OCI-LY7 (cell line): ENCODE measurements around the gene RPL38. TPM values are rescaled to one million over a fixed set of nuclear protein-coding genes. Genes with fewer than 3 reads are reported as not detected.

ENCODE experiments used
- BruUV-seq: library from RNA; stranded (reverse); fragments of 400-500 nt; replicated peaks from 2 replicates; lab custom pipeline; 2021; lab: Mats Ljungman, UMichigan
- CTCF ChIA-PET: fragments of 300-600 bp; sonication (Branson Sonifier 250); formaldehyde crosslinking; loops from one replicate; lab custom pipeline; 2022; ENCODE audit warnings: antibody characterized with exemption; ENCODE audit not compliant: unreplicated experiment; lab: Charles Lee
- POLR2A ChIA-PET: fragments of 300-600 bp; sonication (Branson Sonifier 250); formaldehyde crosslinking; loops from one replicate; lab custom pipeline; 2022; ENCODE audit warnings: antibody characterized with exemption; lab: Charles Lee
- DNase-seq: peaks from one replicate; pipeline ENCODE4 v3.0.0-alpha.2; 2015; ENCODE audit warnings: low spot score
- H2AFZ ChIP-seq: fragments of 200-600 bp; sonication (generic), shearing (Covaris generic); 2 replicates; pipeline ENCODE4 v1.6.1; 2014; ENCODE audit warnings: mild to moderate bottlenecking, antibody characterized with exemption, low read length, moderate library complexity
- H3K27ac ChIP-seq: fragments of 200-600 bp; sonication (generic); 2 replicates; pipeline ENCODE4 v1.5.1; 2014; ENCODE audit warnings: mixed run types, low read depth, mild to moderate bottlenecking, moderate library complexity, low read length, inconsistent platforms; ENCODE audit not compliant: poor library complexity, severe bottlenecking
- H3K36me3 ChIP-seq: fragments of 200-600 bp; sonication (generic); 2 replicates; pipeline ENCODE4 v1.6.1; 2014; ENCODE audit warnings: mild to moderate bottlenecking, antibody characterized with exemption, low read length, moderate library complexity, mixed read lengths; ENCODE audit not compliant: insufficient read depth
- H3K4me1 ChIP-seq: fragments of 200-600 bp; sonication (generic); 2 replicates; pipeline ENCODE4 v1.5.1; 2014; ENCODE audit warnings: mild to moderate bottlenecking, low read length; ENCODE audit not compliant: insufficient read depth, poor library complexity, severe bottlenecking
- H3K4me2 ChIP-seq: fragments of 200-600 bp; sonication (generic); 2 replicates; pipeline ENCODE4 v1.6.1; 2014; ENCODE audit warnings: mild to moderate bottlenecking, low read length
- H3K4me3 ChIP-seq: fragments of 200-600 bp; sonication (generic); 2 replicates; pipeline ENCODE4 v1.5.1; 2014; ENCODE audit warnings: mild to moderate bottlenecking, low read depth, low read length; ENCODE audit not compliant: poor library complexity, severe bottlenecking
- H3K79me2 ChIP-seq: fragments of 200-600 bp; sonication (generic); 2 replicates; pipeline ENCODE4 v1.6.1; 2016; ENCODE audit warnings: low read depth, mild to moderate bottlenecking, low read length, moderate library complexity, mixed read lengths; ENCODE audit not compliant: insufficient read depth
- H3K9me2 ChIP-seq: fragments of 200-600 bp; sonication (generic); 2 replicates; pipeline ENCODE4 v1.6.1; 2016; ENCODE audit warnings: mild to moderate bottlenecking, low read length, mixed read lengths; ENCODE audit not compliant: insufficient read depth
- H3K9me3 ChIP-seq: fragments of 200-600 bp; sonication (generic); 2 replicates; pipeline ENCODE4 v1.6.1; 2014; ENCODE audit warnings: mild to moderate bottlenecking, mixed run types, low read length, mixed read lengths
- H4K20me1 ChIP-seq: fragments of 200-600 bp; sonication (generic); 2 replicates; pipeline ENCODE4 v1.6.1; 2014; ENCODE audit warnings: mild to moderate bottlenecking, antibody characterized with exemption, low read length, moderate library complexity, mixed read lengths; ENCODE audit not compliant: insufficient read depth
- EZH2phosphoT487 ChIP-seq: fragments of 200-600 bp; sonication (generic); IDR thresholded peaks from 2 replicates; pipeline ENCODE4 v1.6.1; 2018; ENCODE audit warnings: low read depth, borderline replicate concordance, mild to moderate bottlenecking, mixed run types, antibody characterized with exemption, low read length, moderate library complexity, mixed read lengths
- intact Hi-C: fragments of 100-400 bp; cut with micrococcal nuclease; formaldehyde crosslinking; loops from one replicate; pipeline ENCODE4 v1.10.0; 2022; ENCODE audit not compliant: unreplicated experiment
- total RNA-seq, 2 experiments: library from RNA; depleted of rRNA in 1 of 2; stranded (reverse); fragments of >200 nt in 1 of 2; shearing (Covaris generic) in 1 of 2; gene quantifications; 2 replicates each; pipeline ENCODE4 v1.2.3, GENCODE V29; 2014 to 2022
- TF ChIP-seq, protein P1 (sequence below): fragments of 200-600 bp; sonication (generic); conservative IDR thresholded peaks from 2 replicates; pipeline ENCODE4 v1.5.1; 2014; ENCODE audit warnings: mild to moderate bottlenecking, antibody characterized with exemption, low read length, moderate library complexity, mixed read lengths

The RPL38 gene
- total RNA-seq, 2 experiments from 2014 or later = 1,845 to 4,732 TPM

GRCh38 chr17:74220946-74221818, 17.7 kb downstream of the RPL38 start:
- intact Hi-C loops = no loop called here
- Histone ChIP-seq H3K79me2 (no peaks in the 10 kb centered on the region), H3K4me1 (peaks cover 14% of the 10 kb centered on the region), H3K9me3 (no peaks in the 10 kb centered on the region), H2AFZ (no peak overlapping the region), H3K4me3 (no peak overlapping the region), H4K20me1 (no peaks in the 10 kb centered on the region), H3K36me3 (no peaks in the 10 kb centered on the region), H3K4me2 (no peak overlapping the region), H3K9me2 (no peaks in the 10 kb centered on the region), H3K27ac (no peak overlapping the region)
- DNase-seq = no peak
- TF ChIP-seq, protein P1, sequence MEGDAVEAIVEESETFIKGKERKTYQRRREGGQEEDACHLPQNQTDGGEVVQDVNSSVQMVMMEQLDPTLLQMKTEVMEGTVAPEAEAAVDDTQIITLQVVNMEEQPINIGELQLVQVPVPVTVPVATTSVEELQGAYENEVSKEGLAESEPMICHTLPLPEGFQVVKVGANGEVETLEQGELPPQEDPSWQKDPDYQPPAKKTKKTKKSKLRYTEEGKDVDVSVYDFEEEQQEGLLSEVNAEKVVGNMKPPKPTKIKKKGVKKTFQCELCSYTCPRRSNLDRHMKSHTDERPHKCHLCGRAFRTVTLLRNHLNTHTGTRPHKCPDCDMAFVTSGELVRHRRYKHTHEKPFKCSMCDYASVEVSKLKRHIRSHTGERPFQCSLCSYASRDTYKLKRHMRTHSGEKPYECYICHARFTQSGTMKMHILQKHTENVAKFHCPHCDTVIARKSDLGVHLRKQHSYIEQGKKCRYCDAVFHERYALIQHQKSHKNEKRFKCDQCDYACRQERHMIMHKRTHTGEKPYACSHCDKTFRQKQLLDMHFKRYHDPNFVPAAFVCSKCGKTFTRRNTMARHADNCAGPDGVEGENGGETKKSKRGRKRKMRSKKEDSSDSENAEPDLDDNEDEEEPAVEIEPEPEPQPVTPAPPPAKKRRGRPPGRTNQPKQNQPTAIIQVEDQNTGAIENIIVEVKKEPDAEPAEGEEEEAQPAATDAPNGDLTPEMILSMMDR = no peak
- TF ChIP-seq EZH2phosphoT487 = no peak
- CTCF ChIA-PET = no interaction called here
- POLR2A ChIA-PET = no interaction called here
- BruUV-seq = no TSS peak

DNA sequence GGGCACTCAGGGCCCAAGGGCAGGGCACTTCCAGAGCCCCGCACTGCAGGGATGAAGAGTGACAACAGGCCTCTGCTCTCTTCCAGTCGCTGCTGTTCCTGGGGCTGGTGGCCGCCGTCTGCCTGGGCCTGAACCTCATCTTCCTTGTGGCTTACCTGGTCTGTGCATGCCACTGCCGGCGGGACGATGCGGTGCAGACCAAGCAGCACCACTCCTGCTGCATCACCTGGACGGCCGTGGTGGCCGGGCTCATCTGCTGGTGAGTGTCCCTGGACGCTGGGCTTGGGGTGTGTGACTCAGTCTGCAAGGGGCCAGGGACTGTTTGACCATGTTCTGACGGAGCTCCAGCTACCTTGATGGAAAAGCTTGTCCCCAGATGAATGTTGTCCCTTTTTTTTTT, 18.9 kb downstream of the RPL38 start:
- H3K4me2 ChIP-seq = no peak overlapping the region
- BruUV-seq = no TSS peak
- no peaks in the 10 kb centered on the region for H3K79me2 ChIP-seq
- no peaks in the 10 kb centered on the region for H4K20me1 ChIP-seq
- no peak overlapping the region for H3K4me3 ChIP-seq
- H3K9me3 ChIP-seq = no peaks in the 10 kb centered on the region
- ChIA-PET POLR2A (no interaction called here), CTCF (no interaction called here)
- H3K9me2 ChIP-seq = no peaks in the 10 kb centered on the region
- H3K4me1 ChIP-seq = peaks cover 2% of the 10 kb centered on the region
- intact Hi-C loops = no loop called here
- TF ChIP-seq, protein P1 = no peak
- TF ChIP-seq EZH2phosphoT487 = no peak
- no peak overlapping the region for H3K27ac ChIP-seq
- H2AFZ ChIP-seq = no peak overlapping the region
- H3K36me3 ChIP-seq = no peaks in the 10 kb centered on the region
- DNase-seq = no peak

DNA sequence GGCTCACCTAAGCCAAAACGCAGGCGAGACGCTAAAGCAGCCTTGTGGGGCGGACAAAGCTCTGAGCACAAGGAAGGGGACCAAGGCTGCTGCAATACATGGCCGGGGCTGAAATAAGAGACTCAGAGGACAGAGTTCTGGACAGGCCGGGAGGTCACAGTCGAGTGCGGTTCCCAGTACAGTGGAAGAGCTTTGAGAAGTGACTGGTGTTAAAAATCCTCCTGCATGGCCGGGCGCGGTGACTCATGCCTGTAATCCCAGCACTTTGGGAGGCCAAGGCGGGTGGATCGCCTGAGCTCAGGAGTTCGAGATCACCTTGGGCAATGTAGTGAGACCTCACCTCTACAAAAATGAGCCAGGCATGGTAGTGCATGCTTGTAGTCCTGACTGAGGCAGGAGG, 20.4 kb downstream of the RPL38 start:
- H3K4me2 ChIP-seq = no peak overlapping the region
- CTCF ChIA-PET = no interaction called here

More for the DNA sequence above, 20.4 kb downstream of the RPL38 start:
- H3K27ac ChIP-seq = no peak overlapping the region
- no peaks in the 10 kb centered on the region for H3K36me3 ChIP-seq
- no peak for DNase-seq
- intact Hi-C loops = no loop called here
- H3K4me3 ChIP-seq = no peak overlapping the region
- TF ChIP-seq, protein P1 = no peak
- no peak for TF ChIP-seq EZH2phosphoT487
- H3K4me1 ChIP-seq = no peaks in the 10 kb centered on the region
- no peaks in the 10 kb centered on the region for H3K79me2 ChIP-seq
- H4K20me1 ChIP-seq = no peaks in the 10 kb centered on the region
- no peak overlapping the region for H2AFZ ChIP-seq
- H3K9me2 ChIP-seq = no peaks in the 10 kb centered on the region
- no TSS peak for BruUV-seq
- no peaks in the 10 kb centered on the region for H3K9me3 ChIP-seq
- POLR2A ChIA-PET = no interaction called here
